GM12878 (cell line): ENCODE data around the gene STK11. TPM values are rescaled to one million over a fixed set of nuclear protein-coding genes. Genes with fewer than 3 reads are reported as not detected.

ENCODE experiments used
- ATAC-seq: fragments of 200-7000 bp; cut with Tn5 transposase; 3 replicates; pipeline ENCODE4 v1.9.1; 2020; ENCODE audit warnings: mild to moderate bottlenecking, moderate library complexity
- BruUV-seq: library from RNA; stranded (reverse); fragments of 400-500 nt; replicated peaks from 2 replicates; lab custom pipeline; 2021; lab: Mats Ljungman, UMichigan
- CTCF ChIA-PET: fragments of 300-600 bp; sonication (Branson Sonifier 250); formaldehyde crosslinking; extraction: SDS; loops from one replicate; lab custom pipeline; 2021; ENCODE audit warnings: inconsistent platforms; lab: Yijun Ruan, JAX
- POLR2A ChIA-PET: fragments of 350-600 bp; formaldehyde crosslinking; extraction: SDS; loops from one replicate; lab custom pipeline; 2021; ENCODE audit warnings: inconsistent platforms; lab: Charles Lee
- RAD21 ChIA-PET: fragments of 300-600 bp; sonication (Branson Sonifier 250); formaldehyde crosslinking; loops from one replicate; lab custom pipeline; 2023; ENCODE audit warnings: antibody characterized with exemption; ENCODE audit not compliant: unreplicated experiment; lab: Charles Lee
- SMC1A ChIA-PET: fragments of 300-600 bp; sonication (Branson Sonifier 250); formaldehyde crosslinking; loops from one replicate; lab custom pipeline; 2023; ENCODE audit not compliant: unreplicated experiment, uncharacterized antibody; lab: Charles Lee
- DNase-seq: peaks from one replicate; pipeline ENCODE4 v3.0.0-alpha.2; 2011; ENCODE audit warnings: low read depth, low spot score
- FAIRE-seq: peaks from 3 replicates; lab custom pipeline; 2011; peaks lifted over from hg19 to GRCh38; lab: Jason Lieb, UNC
- H2AFZ ChIP-seq: 2 replicates; pipeline ENCODE4 v1.6.0; 2011; ENCODE audit warnings: low read depth, low read length, control low read depth; ENCODE audit not compliant: control insufficient read depth
- H3K27ac ChIP-seq: 2 replicates; pipeline ENCODE4 v1.5.1; 2011; ENCODE audit warnings: control low read depth; ENCODE audit not compliant: control insufficient read depth, insufficient read depth
- H3K27me3 ChIP-seq, 2 experiments: replicated peaks in 1 of 2; 2 replicates each; pipeline versions ENCODE4 v1.6.0 to v1.6.1; 2011; ENCODE audit warnings: low read length in 1 of 2; ENCODE audit not compliant: control insufficient read depth in 2 of 2, insufficient read depth in 2 of 2
- H3K36me3 ChIP-seq, 2 experiments: 2 replicates each; pipeline ENCODE4 v1.5.1; 2011; ENCODE audit warnings: low read length in 1 of 2; ENCODE audit not compliant: control insufficient read depth in 2 of 2, insufficient read depth in 2 of 2
- H3K4me1 ChIP-seq: 2 replicates; pipeline ENCODE4 v1.6.1; 2011; ENCODE audit warnings: mild to moderate bottlenecking, low read length, moderate library complexity, mixed read lengths; ENCODE audit not compliant: control insufficient read depth, insufficient read depth
- H3K4me2 ChIP-seq: 2 replicates; pipeline ENCODE4 v1.6.0; 2011; ENCODE audit warnings: control low read depth; ENCODE audit not compliant: control insufficient read depth, insufficient read depth
- H3K4me3 ChIP-seq: fragments of 200-600 bp; sonication (generic); 2 replicates; pipeline ENCODE4 v1.5.1; 2016
- H3K79me2 ChIP-seq: 2 replicates; pipeline ENCODE4 v1.6.0; 2011; ENCODE audit warnings: low read length; ENCODE audit not compliant: control insufficient read depth, insufficient read depth
- H3K9ac ChIP-seq: 2 replicates; pipeline ENCODE4 v1.8.0; 2011; ENCODE audit warnings: low read length, control low read depth, mixed read lengths; ENCODE audit not compliant: control insufficient read depth, insufficient read depth
- H3K9me3 ChIP-seq: replicated peaks from 3 replicates; pipeline ENCODE4 v1.5.1; 2011; ENCODE audit warnings: mild to moderate bottlenecking, low read length; ENCODE audit not compliant: control insufficient read depth, insufficient read depth
- H4K20me1 ChIP-seq: 2 replicates; pipeline ENCODE4 v1.6.0; 2011; ENCODE audit not compliant: control insufficient read depth, insufficient read depth
- ATF7 ChIP-seq: fragments of 450-650 bp; IDR thresholded peaks from 2 replicates; pipeline ENCODE4 v1.6.1; 2016; ENCODE audit warnings: low read depth, mild to moderate bottlenecking
- BHLHE40 ChIP-seq, 2 experiments: fragments of 450-650 bp in 1 of 2; IDR thresholded peaks; 2 replicates each; pipeline ENCODE4 v1.6.1; 2011 to 2017; ENCODE audit warnings: low read depth in 2 of 2, borderline replicate concordance in 1 of 2, improper control_type of control experiment in 1 of 2, low read length in 1 of 2, mild to moderate bottlenecking in 1 of 2
- CREM ChIP-seq: IDR thresholded peaks from 2 replicates; pipeline ENCODE4 v1.6.1; 2014; ENCODE audit warnings: antibody characterized with exemption, low read depth
- EGR1 ChIP-seq, 2 experiments: IDR thresholded peaks; 1 replicate in 1 of 2; 2 replicates in 1 of 2; pipeline ENCODE4 v1.6.1; 2011 to 2012; ENCODE audit warnings: low read depth in 2 of 2, low read length in 2 of 2, borderline replicate concordance in 1 of 2, mild to moderate bottlenecking in 1 of 2, moderate library complexity in 1 of 2
- MEF2A ChIP-seq: IDR thresholded peaks from 2 replicates; pipeline ENCODE4 v1.6.1; 2011; ENCODE audit warnings: low read depth, mild to moderate bottlenecking, low read length, moderate library complexity; ENCODE audit not compliant: insufficient read depth
- NBN ChIP-seq: fragments of 450-650 bp; IDR thresholded peaks from 2 replicates; pipeline ENCODE4 v1.6.1; 2016
- NR2F1 ChIP-seq: fragments of 450-650 bp; conservative IDR thresholded peaks from 2 replicates; pipeline ENCODE4 v1.6.1; 2017; ENCODE audit warnings: mild to moderate bottlenecking
- PAX5 ChIP-seq: IDR thresholded peaks from 2 replicates; pipeline ENCODE4 v1.6.1; 2011; ENCODE audit warnings: low read depth, low read length, borderline replicate concordance
- SKIL ChIP-seq: fragments of 450-650 bp; IDR thresholded peaks from 2 replicates; pipeline ENCODE4 v1.6.1; 2017; ENCODE audit warnings: mild to moderate bottlenecking, low read depth, inconsistent platforms; ENCODE audit not compliant: poor library complexity, severe bottlenecking
- SMAD1 ChIP-seq: fragments of 450-650 bp; IDR thresholded peaks from 2 replicates; pipeline ENCODE4 v1.6.1; 2018; ENCODE audit warnings: mild to moderate bottlenecking, low read depth; ENCODE audit not compliant: partially characterized antibody
- SP1 ChIP-seq: IDR thresholded peaks from one replicate; pipeline ENCODE4 v1.6.1; 2011; ENCODE audit warnings: low read depth, low read length
- TBL1XR1 ChIP-seq: IDR thresholded peaks from 2 replicates; pipeline ENCODE4 v1.6.1; 2012; ENCODE audit warnings: low read depth, low read length, improper control_type of control experiment
- TCF12 ChIP-seq: IDR thresholded peaks from 2 replicates; pipeline ENCODE4 v1.6.1; 2011; ENCODE audit warnings: low read depth, mild to moderate bottlenecking, low read length
- ZNF217 ChIP-seq: fragments of 450-650 bp; IDR thresholded peaks from 2 replicates; pipeline ENCODE4 v1.6.1; 2017; ENCODE audit warnings: antibody characterized with exemption, mild to moderate bottlenecking
- WGBS: methylation state at CpG from one replicate; pipeline ENCODE4 v1.1.6; 2016; ENCODE audit warnings: low lambda C conversion rate; ENCODE audit not compliant: insufficient replicate concordance, insufficient coverage; ENCODE audit errors: missing lambda C conversion rate; 5-methylcytosine and 5-hydroxymethylcytosine counted together
- in situ Hi-C: fragments of 300-500 bp; cut with MboI; formaldehyde crosslinking; loops from 9 replicates; pipeline ENCODE4 v1.14.3; 2018; ENCODE audit warnings: mixed read lengths
- intact Hi-C: fragments of 100-400 bp; cut with micrococcal nuclease; formaldehyde crosslinking; loops from one replicate; pipeline ENCODE4 v1.14.2; 2022; ENCODE audit not compliant: unreplicated experiment
- polyA plus RNA-seq, 11 experiments: library from polyadenylated mRNA; depleted of rRNA in 4 of 11; unstranded in 6 of 11; stranded (reverse) in 5 of 11; fragments of >200 nt; fragmentation: Nextera tagmentation in 4 of 11; fragmentation: Illumina TruSeq in 1 of 11; extraction: Ambion mirVana in 4 of 11; extraction: Trizol in 1 of 11; gene quantifications; 1 replicate in 1 of 11; 2 replicates in 10 of 11; pipeline versions ENCODE4 v1.2.1 to v1.2.3, GENCODE V29; 2011 to 2016; ENCODE audit warnings: inconsistent platforms in 2 of 11, missing spikeins in 2 of 11, low read depth in 1 of 11
- total RNA-seq, 4 experiments: library from RNA; depleted of rRNA in 3 of 4; stranded (reverse); fragments of >200 nt in 3 of 4; fragmentation: Illumina TruSeq in 1 of 4; extraction: Trizol in 1 of 4; gene quantifications; 2 replicates each; pipeline versions ENCODE4 v1.2.1 to v1.2.3, GENCODE V29; 2013 to 2021

Gene STK11
- total and polyA plus RNA-seq, 10 of the 15 experiments (the other 5 are each of a cell fraction or from before 2014, with no cell fraction given), result 0.33 to 71.0 (median 23.8) TPM

GRCh38 chr19:1263188-1263587, 57.6 kb downstream of the STK11 start:
- peaks cover 60% of the 10 kb centered on the region for H3K4me1 ChIP-seq
- RAD21 ChIA-PET, result interaction anchor here (3.8 kb wide), 1 partner anchor 19 kb away, joined by 24 read pairs; no protein-coding TSS in a partner anchor
- CTCF ChIA-PET, result interaction anchor here (1.5 to 7.2 kb wide), 2 partner anchors 10 to 20 kb away, joined by 11 to 363 read pairs; partner anchors contain the start of gene ATP5F1D
- H3K27ac ChIP-seq, result peak overlapping the region; percentile 43
- TF ChIP-seq SMAD1 (no peak), TBL1XR1 (peak; percentile 78; the same call in 1 of the 2 replicates), ZNF217 (no peak), SKIL (peak; percentile 16), SP1 (peak; percentile 36), BHLHE40 (IDR thresholded peaks at IDR 0.05; ENCODE audit: borderline replicate concordance in 1 of 2, low read depth in 2 of 2, low read length in 1 of 2) (peak; percentile 12 to 59; a peak in 2 of 4 replicates), ATF7 (peak; percentile 33; the same call in 1 of the 2 replicates), EGR1 (IDR thresholded peaks at IDR 0.05; ENCODE audit: borderline replicate concordance in 1 of 2, low read depth in 2 of 2, low read length in 2 of 2) (peak in 1 of 2 experiments; percentile 92; a peak in 2 of 3 replicates), NBN (no peak), NR2F1 (peak; percentile 17), TCF12 (0 out of 2 replicates have a peak, but pooled peaks have one; percentile 46), CREM (peak; percentile 45; the same call in 1 of the 2 replicates), PAX5 (peak; percentile 99), MEF2A (0 out of 2 replicates have a peak, but pooled peaks have one; percentile 31)
- TF ChIP-seq, all 136 proteins: peak for 11
- DNase-seq, result no peak
- H3K79me2 ChIP-seq, result peaks cover 31% of the 10 kb centered on the region
- ATAC-seq, result no peak
- WGBS, result 12% methylated on average over 5 of the region's 5 CpGs
- no peaks in the 10 kb centered on the region for H4K20me1 ChIP-seq
- no TSS peak for BruUV-seq
- H3K9me3 ChIP-seq, result no peaks in the 10 kb centered on the region
- H3K36me3 ChIP-seq, result no peaks in the 10 kb centered on the region
- H3K4me2 ChIP-seq, result peak overlapping the region; percentile 97
- SMC1A ChIA-PET, result interaction anchor here (7.3 kb wide), 1 partner anchor 19 kb away, joined by 172 read pairs; the partner anchor contains the start of gene ATP5F1D
- no peak overlapping the region for H2AFZ ChIP-seq
- FAIRE-seq, result no peak
- POLR2A ChIA-PET, result interaction anchor here (0.8 to 8.7 kb wide), 5 partner anchors 10 to 196 kb away, joined by 3 to 184 read pairs (median 11); partner anchors contain the start of genes ARHGAP45 and ATP5F1D
- no peak overlapping the region for H3K9ac ChIP-seq
- intact Hi-C loops, result no loop called here
- H3K4me3 ChIP-seq, result peak overlapping the region; percentile 92; the same call in 1 of the 2 replicates
- no peaks in the 10 kb centered on the region for H3K27me3 ChIP-seq
- in situ Hi-C loops, result loop anchor here (10.0 kb wide), 1 partner anchor 822 kb away; no protein-coding TSS in a partner anchor
